Natural killer cell (primary cell): Measurements from ENCODE around the gene CEP78. TPM values are rescaled to one million over a fixed set of nuclear protein-coding genes. Genes with fewer than 3 reads are reported as not detected.

Experiments used
- ATAC-seq, 3 donors: fragments of 150-1000 bp in 2 of 3; fragments of 200-7000 bp in 1 of 3; cut with Tn5 transposase; 1 replicate in 1 of 3; 2 replicates in 2 of 3; pipeline ENCODE4 v1.10.0; 2021; ENCODE audit warnings: mild to moderate bottlenecking in 2 of 3, moderate library complexity in 2 of 3
- DNase-seq, 2 donors: peaks; one replicate each; pipeline versions ENCODE4 v3.0.0 to v3.0.0-alpha.2; 2013 to 2021; ENCODE audit warnings: mixed read lengths in 1 of 2
- H3K27ac ChIP-seq: one replicate; pipeline ENCODE4 v1.5.1; 2013; ENCODE audit warnings: mild to moderate bottlenecking, low read length
- H3K27me3 ChIP-seq: one replicate; pipeline ENCODE4 v1.6.1; 2013; ENCODE audit warnings: low read length; ENCODE audit not compliant: control insufficient read depth, insufficient read depth
- H3K36me3 ChIP-seq: one replicate; pipeline ENCODE4 v1.6.1; 2013; ENCODE audit warnings: low read length; ENCODE audit not compliant: control insufficient read depth, insufficient read depth
- H3K4me1 ChIP-seq: one replicate; pipeline ENCODE4 v1.6.1; 2013; ENCODE audit warnings: low read length; ENCODE audit not compliant: control insufficient read depth, insufficient read depth
- H3K4me3 ChIP-seq: one replicate; pipeline ENCODE4 v1.5.1; 2013; ENCODE audit warnings: low read length
- H3K9me3 ChIP-seq: one replicate; pipeline ENCODE4 v1.6.1; 2013; ENCODE audit warnings: low read length; ENCODE audit not compliant: control insufficient read depth, insufficient read depth
- H3K27ac Mint-ChIP-seq, 2 donors: one replicate each; pipeline ENCODE4 v1.8.0; 2022; ENCODE audit warnings: mild to moderate bottlenecking in 2 of 2, mixed read lengths in 2 of 2, moderate library complexity in 1 of 2
- H3K27me3 Mint-ChIP-seq, 2 donors: one replicate each; pipeline ENCODE4 v1.8.0; 2022; ENCODE audit warnings: low read depth in 2 of 2, mixed read lengths in 2 of 2
- H3K36me3 Mint-ChIP-seq: one replicate; pipeline ENCODE4 v1.8.0; 2022; ENCODE audit warnings: mixed read lengths
- H3K4me1 Mint-ChIP-seq, 2 donors: one replicate each; pipeline ENCODE4 v1.8.0; 2022; ENCODE audit warnings: mixed read lengths in 2 of 2
- H3K4me3 Mint-ChIP-seq: one replicate; pipeline ENCODE4 v1.8.0; 2022; ENCODE audit warnings: mild to moderate bottlenecking, moderate library complexity, mixed read lengths
- H3K9me3 Mint-ChIP-seq, 2 donors: one replicate each; pipeline ENCODE4 v1.8.0; 2022; ENCODE audit warnings: mixed read lengths in 2 of 2
- CTCF ChIP-seq: fragments of 200-600 bp; IDR thresholded peaks from one replicate; pipeline ENCODE4 v1.8.0; 2022; ENCODE audit warnings: antibody characterized with exemption
- WGBS: methylation state at CpG from one replicate; pipeline ENCODE4 v1.1.7; 2013; ENCODE audit warnings: missing lambda C conversion rate; ENCODE audit not compliant: insufficient coverage; 5-methylcytosine and 5-hydroxymethylcytosine counted together
- intact Hi-C: fragments of 100-400 bp; cut with micrococcal nuclease; formaldehyde crosslinking; loops from one replicate; pipeline ENCODE4 v1.14.2; 2022
- total RNA-seq, 4 donors: library from RNA; stranded (reverse); fragments of 120-200 nt in 1 of 4; gene quantifications; one replicate each; pipeline versions ENCODE4 v1.2.3 to v1.2.4, GENCODE V29; 2013 to 2022

The CEP78 gene
- total RNA-seq, 3 donors from 2014 or later (not counting 1 experiment from before 2014, with no cell fraction given): 204 to 304 (median 253) TPM

- no peaks in the 10 kb centered on the region for H3K4me1 ChIP-seq
- TF ChIP-seq CTCF: no peak
- no peak overlapping the region for H3K27ac Mint-ChIP-seq
- no peak overlapping the region for H3K4me3 Mint-ChIP-seq
- H3K27me3 Mint-ChIP-seq: no peaks in the 10 kb centered on the region
- no peak overlapping the region for H3K4me3 ChIP-seq
- H3K36me3 ChIP-seq: no peaks in the 10 kb centered on the region
- no peaks in the 10 kb centered on the region for H3K9me3 Mint-ChIP-seq
- H3K9me3 ChIP-seq: no peaks in the 10 kb centered on the region
- H3K27ac ChIP-seq: no peak overlapping the region
- H3K27me3 ChIP-seq: no peaks in the 10 kb centered on the region
- ATAC-seq (no peak), DNase-seq (no peak)
- intact Hi-C loops: no loop called here
- H3K36me3 Mint-ChIP-seq: no peaks in the 10 kb centered on the region
- H3K4me1 Mint-ChIP-seq: peaks cover 0 to 9% of the 10 kb centered on the region in 2 donors
These were observed 50.2 kb downstream of the CEP78 start for GRCh38 chr9:78286125-78286524.

GRCh38 chr9:78286946-78287388 lies 51.1 kb downstream of the CEP78 start:
- DNase-seq (no peak), ATAC-seq (no peak)
- Histone ChIP-seq H3K9me3 (no peaks in the 10 kb centered on the region), H3K4me1 (no peaks in the 10 kb centered on the region), H3K27me3 (no peaks in the 10 kb centered on the region), H3K4me3 (no peak overlapping the region), H3K27ac (no peak overlapping the region), H3K36me3 (no peaks in the 10 kb centered on the region)
- Mint-ChIP-seq H3K4me3 (no peak overlapping the region), H3K27ac (no peak overlapping the region), H3K9me3 (no peaks in the 10 kb centered on the region), H3K36me3 (no peaks in the 10 kb centered on the region), H3K27me3 (no peaks in the 10 kb centered on the region), H3K4me1 (peaks cover 0 to 9% of the 10 kb centered on the region in 2 donors)
- over 99% methylated on average over 6 of the region's 6 CpGs for WGBS
- intact Hi-C loops: no loop called here
- TF ChIP-seq CTCF: no peak

GRCh38 chr9:78288214-78288892 lies 52.5 kb downstream of the CEP78 start:
- H3K4me1 Mint-ChIP-seq: peaks cover 4 to 15% of the 10 kb centered on the region in 2 donors
- intact Hi-C loops: no loop called here
- Histone ChIP-seq H3K27ac (no peak overlapping the region), H3K27me3 (no peaks in the 10 kb centered on the region), H3K9me3 (no peaks in the 10 kb centered on the region), H3K4me3 (no peak overlapping the region), H3K36me3 (no peaks in the 10 kb centered on the region), H3K4me1 (no peaks in the 10 kb centered on the region)
- no peak for TF ChIP-seq CTCF
- 88% methylated on average over 6 of the region's 8 CpGs for WGBS
- no peak overlapping the region for H3K27ac Mint-ChIP-seq
- H3K4me3 Mint-ChIP-seq: no peak overlapping the region
- DNase-seq: no peak
- H3K9me3 Mint-ChIP-seq: no peaks in the 10 kb centered on the region
- no peaks in the 10 kb centered on the region for H3K36me3 Mint-ChIP-seq
- no peaks in the 10 kb centered on the region for H3K27me3 Mint-ChIP-seq
- ATAC-seq: no peak

- Histone ChIP-seq H3K4me1 (no peaks in the 10 kb centered on the region), H3K36me3 (no peaks in the 10 kb centered on the region), H3K9me3 (no peaks in the 10 kb centered on the region), H3K27me3 (no peaks in the 10 kb centered on the region), H3K27ac (no peak overlapping the region), H3K4me3 (no peak overlapping the region)
- peaks cover 4 to 15% of the 10 kb centered on the region in 2 donors for H3K4me1 Mint-ChIP-seq
- H3K27ac Mint-ChIP-seq: no peak overlapping the region
- no CpG with 5 or more reads among the region's 1 CpG for WGBS
- TF ChIP-seq CTCF: no peak
- no peaks in the 10 kb centered on the region for H3K27me3 Mint-ChIP-seq
- DNase-seq (no peak), ATAC-seq (no peak)
- no peaks in the 10 kb centered on the region for H3K9me3 Mint-ChIP-seq
- intact Hi-C loops: no loop called here
- H3K36me3 Mint-ChIP-seq: no peaks in the 10 kb centered on the region
- no peak overlapping the region for H3K4me3 Mint-ChIP-seq
These were observed 53.6 kb downstream of the CEP78 start for GRCh38 chr9:78289474-78289873.
